ENCODE data around the gene PGD.

The PGD gene

DNA sequence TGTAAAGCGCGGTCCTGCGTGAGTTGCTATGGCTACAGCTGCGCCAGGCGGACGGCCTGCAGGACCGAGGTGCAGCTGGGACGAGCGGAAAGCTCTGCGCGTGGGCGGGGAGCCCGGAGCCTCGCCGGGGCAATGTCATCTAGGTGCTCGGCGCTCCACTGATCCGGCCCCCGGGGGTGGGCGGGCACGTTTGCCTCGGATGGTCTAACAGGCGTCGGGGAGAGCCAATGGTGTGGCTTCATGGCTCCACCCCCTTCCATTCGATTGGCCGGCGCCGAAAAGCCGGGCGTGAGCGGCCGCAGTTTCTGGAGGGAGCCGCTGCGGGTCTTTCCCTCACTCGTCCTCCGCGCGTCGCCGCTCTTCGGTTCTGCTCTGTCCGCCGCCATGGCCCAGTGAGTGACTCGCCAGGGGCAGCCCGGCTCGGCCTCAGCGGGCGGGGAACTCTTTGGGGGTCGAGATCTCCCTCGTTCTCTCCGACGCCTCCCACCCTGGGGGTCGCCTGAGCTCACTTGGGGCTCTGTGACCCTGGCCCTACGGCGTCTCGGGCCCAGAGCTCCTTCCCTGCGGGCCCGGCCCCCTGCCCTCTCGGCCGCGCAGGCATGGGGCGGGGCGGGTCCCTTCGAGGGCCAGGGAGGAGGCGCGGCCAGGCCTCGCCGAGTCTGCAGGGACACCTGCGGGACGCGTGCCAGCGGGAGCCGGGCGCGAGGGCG lies at the start of gene PGD:
Gene PGD, plus strand, starts transcription at position 331 of the 710 bp plus-strand sequence. Its CDS starts 54 bp downstream, at position 385.
- peak; percentile 83 to 99 (median 97) for DNase-seq

DNA sequence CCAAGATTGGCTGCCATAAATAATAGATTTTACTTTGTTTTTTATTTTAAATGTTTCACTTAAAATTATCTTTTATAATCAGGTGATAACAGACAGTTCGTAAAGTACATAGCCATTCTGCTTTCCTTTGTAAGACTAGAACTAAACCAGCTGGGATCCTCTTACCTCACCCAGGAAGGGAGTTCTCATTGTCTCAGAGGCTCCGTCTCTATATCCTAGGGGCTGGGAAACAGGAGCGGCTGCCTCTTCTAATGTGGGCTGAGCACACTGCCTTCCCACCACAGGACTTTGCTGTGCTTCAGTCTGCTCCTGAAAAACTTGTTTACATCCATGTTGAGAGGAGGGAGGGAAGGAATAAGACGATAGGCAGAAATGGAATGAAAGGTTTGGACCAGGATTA lies 45.6 kb upstream of the PGD start:
- no peak for DNase-seq

DNA sequence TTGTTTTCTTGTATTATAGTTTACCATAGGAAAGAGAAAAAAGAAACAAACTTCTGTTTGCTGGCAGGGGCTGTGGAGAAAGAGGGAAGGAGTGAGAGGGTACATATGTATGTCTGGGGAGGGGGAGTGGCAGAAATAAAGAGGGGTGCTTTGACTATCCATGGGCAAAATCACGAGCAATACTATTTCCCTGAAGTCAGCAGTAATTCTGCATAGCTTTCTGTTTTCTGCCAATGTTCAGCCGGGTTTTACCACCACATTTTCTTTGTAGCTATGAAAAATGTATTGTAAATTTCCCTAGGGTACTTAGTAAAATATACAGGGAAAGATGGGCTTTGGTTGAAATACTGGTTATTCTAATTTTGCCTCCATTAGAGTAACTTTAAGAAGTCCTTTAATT lies 45.2 kb upstream of the PGD start:
- no peak for DNase-seq

DNA sequence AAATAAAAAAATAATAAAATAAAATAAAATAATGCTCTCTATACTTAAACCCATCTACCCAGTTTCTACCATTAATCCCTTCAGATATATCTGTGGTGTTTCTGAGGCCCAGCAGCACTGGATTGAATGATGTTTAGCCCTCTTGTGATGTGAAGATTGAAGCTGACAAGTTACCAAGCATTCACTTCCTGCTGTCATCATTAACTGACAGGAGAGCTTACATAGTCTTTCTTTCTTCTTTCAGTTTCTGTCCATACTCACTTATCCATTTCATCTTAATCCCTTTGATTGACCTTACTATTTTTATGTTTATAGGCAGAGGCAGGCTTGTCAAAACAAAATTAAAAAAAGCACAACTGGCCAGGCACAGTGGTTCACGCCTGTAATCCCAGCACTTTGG lies 38.8 kb upstream of the PGD start:
- DNase-seq = no peak

DNA sequence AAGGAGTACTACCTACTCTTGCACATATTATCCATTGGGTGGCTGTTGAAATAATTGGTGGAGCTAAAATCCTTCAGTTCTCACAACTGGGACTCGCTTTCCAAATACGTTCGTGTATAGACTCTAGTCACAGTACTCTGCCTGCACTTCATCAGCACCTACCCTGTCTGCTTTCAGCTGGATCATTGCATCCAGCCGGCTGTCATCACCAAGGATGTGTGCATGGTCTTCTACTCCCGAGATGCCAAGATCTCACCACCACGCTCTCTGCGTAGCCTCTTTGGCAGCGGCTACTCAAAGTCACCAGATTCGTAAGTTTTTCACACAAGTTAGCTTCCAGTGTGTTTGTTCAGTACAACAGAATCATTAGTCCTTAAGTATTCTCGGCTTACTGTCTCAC lies 37.3 kb upstream of the PGD start:
- no peak for DNase-seq

DNA sequence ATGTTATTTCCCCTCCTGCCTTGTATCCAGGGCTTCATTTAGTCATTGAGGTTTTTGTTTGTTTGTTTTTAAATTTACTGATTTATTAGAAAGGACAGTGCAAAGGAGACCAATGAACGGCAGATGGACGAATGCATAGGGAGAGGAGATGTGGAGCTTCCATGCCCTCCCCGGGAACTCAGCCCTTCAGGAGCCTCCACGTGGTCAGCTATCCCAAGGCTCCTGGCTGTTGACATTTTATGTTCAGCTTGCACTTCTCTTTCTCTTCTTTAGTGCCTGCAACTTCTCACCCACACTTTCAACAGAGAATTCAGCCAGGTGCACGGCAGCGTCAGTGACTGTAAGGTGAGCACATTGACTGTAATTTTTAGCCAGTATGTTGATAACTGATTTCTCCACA lies 30.7 kb upstream of the PGD start:
- DNase-seq = no peak

DNA sequence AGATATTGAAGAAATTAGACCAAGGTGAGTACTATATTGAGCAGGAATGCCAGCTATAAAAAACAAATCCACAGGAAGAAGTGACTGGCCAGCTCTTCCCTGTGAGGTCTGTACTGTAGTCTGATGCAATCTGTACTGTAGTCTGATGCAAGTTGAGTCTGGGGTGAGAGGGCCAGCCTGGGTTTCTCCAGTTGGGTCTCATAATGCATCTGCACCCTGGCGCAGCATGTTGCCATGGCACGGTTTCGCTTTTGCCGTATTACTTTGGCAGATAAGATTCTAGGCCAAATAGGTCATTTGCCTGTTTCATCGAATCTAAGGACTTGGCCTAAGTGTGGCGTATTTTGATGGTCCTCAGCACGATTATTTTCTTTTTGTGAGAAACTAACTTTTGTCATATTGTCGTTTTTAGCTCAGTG lies 24.4 kb upstream of the PGD start:
- no peak for DNase-seq

DNA sequence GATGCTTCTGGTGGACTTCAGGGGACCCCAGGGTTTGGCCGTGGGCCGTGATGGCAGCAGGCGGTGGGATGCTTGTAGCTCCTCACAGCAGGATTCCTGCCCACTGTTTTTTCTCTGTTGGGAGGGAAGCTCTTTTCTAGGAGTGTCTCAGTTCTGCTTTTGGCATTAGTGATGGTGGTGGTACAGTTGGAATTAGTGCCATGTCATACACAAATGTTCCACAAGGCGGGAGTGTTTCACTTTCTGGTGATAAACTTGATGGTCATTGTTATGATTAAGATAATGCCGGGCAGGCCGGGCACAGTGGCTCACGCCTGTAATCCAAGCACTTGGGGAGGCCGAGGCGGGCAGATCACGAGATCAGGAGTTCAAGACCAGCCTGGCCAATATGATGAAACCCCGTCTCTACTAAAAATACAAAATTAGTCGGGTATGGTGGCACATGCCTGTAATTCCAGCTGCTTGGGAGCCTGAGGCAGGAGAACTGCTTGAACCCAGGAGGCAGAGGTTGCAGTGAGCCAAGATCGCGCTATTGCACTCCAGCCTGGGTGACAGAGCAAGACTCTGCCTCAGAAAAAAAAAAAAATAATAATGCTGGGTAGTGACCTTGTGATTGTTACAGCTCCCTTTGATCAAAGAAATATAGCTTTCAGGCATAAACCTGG lies 21.4 kb upstream of the PGD start:
- DNase-seq = peak in 40 of 58 donors; percentile 5 to 71 (median 29)

DNA sequence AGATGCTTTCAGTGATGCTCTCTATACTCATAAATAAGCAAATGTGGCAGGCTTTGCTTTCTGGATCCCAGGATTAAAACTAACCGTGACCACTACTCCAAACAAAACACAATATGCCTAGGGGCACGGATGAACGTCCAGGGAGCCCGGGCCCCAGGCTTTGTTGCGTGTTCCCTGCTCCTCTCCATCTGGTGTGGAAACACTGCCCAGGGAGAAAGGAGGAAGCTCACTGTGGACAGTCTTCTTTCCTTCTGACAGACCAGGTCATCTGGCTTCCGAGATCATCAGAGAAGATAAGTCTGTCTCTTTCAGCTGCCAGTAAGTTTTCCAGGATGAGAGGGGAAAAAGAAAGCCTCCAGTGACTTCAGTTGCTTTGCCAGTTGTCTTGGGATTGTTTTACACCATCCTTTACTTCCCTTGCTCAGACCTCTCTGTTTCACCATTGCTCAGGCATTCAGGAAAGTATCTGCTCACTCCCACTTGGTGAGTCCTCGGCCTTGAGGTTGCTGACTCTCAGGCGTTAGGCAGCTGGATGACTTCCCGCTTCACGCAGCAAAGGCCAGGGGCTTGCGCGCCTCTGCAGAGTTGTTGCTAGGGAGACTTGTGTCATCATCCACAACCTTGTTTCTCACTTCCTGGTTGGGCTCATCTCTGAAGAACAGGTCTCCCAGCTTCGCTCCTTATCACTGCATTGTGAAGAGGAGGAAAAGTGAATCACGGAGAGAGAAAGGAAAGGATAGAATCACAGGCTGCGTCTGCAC lies 20.6 kb upstream of the PGD start:
- DNase-seq = peak in 15 of 58 donors; percentile 4 to 38 (median 17)

DNA sequence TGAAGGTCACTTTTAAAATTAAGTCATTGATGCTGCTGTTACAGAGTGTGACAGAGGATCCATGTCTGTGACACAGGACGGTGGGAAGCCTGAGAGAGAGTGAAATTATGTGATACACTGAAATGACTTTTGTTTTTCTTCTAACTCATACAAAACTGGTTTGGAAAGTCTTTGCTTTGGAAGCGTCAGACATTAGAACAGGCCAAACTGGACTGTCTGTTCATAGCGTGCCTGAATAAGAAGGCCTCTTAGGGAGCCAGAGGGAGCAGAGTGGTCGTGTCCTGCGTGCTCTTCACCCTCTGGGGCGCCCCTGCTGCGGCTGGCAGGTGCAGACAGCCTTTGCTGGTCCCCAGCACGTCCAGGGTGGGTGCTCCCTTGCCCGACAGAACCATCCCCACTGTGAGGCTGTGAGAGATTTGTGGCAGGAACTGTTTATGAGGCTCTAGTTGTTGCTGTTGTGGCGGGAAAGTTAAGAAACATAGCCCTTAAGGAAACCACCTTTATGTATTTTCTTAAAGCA lies 19.7 kb upstream of the PGD start:
- no peak for DNase-seq

DNA sequence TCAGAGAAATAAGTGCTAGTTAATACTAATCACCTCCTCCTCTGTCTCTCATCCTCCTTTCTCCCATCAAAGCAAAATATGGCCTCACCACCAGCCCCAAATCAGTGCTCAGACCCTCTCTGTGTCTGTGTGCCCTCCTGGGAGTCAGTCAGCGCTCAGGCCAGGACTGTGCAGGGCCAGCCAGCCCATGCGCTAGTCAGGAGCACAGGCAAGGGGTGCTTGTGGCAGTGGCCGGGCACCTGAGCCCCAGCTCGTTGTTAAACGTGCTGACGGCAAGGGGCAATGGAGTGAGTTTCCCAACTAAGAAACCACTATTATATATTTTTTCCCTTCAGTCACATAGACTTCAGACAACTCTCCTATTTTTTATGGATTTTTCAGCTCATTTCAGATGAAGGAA lies 19.2 kb upstream of the PGD start:
- DNase-seq = no peak

DNA sequence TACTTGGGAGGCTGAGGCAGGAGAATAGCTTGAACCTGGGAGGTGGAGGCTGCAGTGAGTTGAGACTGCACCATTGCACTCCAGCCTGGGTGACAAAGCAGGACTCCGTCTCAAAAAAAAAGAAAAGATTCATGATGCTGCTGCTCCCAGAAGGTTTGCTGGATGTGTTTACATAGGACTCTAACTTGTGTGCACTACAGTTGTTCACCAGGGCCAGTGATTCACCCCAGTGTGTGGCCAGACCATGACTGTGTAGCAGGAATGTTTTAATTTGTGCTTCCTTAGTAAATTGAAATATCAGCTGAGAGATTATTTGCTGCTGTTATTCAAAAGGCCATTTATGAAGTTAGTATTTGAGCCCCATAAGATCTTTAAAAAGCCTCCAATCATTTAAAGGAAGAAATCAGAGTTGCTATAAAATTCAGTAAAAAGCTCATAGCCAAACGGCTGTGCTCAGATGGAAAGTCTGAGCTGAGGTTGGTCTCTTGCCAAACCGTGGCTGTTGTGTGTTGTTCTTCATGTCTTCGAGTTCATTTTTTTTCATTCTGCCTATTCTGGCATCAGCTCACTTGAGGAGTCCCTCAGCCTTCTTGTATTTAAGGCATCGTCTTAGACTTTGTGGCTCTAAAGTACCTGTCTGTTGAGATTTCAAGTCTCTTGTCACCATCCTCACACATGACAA lies 18.1 kb upstream of the PGD start:
- peak in 21 of 58 donors; percentile 2 to 44 (median 9) for DNase-seq

DNA sequence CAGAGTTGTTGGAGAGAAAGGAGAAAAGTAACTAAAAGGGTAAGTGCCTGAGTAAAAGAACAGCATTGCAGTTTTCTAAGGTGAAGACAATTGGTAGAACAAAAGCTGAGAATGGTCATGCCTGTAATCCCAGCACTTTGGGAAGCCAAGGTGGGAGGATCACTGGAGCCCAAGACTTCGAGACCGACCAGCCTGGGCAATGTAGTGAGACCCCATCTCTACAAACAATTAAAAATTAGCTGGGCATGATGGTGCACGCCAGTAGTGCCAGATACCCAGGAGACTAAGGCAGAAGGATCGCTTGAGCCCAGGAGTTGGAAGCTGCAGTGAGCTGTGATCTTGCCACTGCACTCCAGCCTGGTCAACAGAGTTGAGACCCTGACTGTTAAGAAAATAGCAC lies 15.2 kb upstream of the PGD start:
- no peak for DNase-seq

DNA sequence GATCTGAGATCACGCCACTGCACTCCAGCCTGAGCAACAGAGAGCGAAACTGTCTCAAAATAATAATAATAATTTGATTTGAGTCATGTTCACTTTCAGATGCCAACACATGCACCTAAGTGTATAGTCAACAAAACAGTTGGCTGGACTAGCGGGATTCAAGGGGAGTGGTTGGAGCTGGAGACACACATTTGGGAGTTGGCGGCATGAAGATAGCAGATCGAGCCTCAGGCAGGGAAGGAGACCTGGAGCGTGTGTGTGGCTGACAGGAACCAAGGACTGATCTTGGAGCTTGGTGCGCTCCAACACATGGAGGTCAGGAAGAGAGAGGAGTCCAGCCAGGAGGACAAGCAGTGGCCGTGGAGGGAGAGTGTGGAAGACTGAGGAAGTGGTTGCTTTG lies 14.6 kb upstream of the PGD start:
- no peak for DNase-seq

DNA sequence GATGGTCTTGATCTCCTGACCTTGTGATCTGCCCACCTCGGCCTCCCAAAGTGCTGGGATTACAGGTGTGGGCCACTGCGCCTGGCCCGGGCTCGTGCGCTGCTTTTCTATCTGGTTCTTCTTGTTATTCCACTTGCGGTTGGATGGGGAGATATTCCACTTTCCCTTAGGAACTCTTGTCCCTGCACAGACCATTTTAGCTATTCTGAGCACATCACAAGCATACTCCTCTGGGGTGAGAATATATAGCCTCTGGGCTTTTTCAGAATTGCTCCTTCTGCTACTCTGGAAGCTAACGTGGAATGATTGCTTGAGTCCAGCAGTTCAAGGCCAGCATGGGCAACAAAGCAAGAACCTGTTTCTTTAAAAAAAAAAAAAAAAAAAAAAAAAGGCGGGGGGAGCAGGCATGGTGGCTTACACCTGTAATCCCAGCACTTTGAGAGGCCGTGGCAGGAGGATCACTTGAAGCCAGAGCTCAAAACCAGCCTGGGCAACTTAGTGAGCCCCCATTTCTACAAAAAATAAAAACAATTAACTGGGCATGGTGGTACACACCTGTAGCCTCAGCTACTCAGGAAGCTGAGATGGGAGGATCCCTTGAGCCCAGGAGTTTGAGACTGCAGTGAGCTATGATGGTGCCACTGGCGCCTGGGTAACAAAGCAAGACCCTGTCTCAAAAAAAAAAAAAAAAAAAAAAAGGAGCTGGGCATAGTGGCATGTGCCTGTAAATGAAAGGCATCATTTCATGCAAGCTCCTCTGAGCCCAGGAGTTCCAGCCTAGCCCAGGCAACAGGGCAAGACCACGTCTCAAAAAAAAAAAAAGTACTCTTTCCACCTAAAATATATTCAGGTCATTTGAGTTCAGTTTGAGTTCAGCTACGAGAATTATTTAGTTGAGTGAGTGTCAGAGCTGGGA lies 11.8 kb upstream of the PGD start:
- DNase-seq = no peak

DNA sequence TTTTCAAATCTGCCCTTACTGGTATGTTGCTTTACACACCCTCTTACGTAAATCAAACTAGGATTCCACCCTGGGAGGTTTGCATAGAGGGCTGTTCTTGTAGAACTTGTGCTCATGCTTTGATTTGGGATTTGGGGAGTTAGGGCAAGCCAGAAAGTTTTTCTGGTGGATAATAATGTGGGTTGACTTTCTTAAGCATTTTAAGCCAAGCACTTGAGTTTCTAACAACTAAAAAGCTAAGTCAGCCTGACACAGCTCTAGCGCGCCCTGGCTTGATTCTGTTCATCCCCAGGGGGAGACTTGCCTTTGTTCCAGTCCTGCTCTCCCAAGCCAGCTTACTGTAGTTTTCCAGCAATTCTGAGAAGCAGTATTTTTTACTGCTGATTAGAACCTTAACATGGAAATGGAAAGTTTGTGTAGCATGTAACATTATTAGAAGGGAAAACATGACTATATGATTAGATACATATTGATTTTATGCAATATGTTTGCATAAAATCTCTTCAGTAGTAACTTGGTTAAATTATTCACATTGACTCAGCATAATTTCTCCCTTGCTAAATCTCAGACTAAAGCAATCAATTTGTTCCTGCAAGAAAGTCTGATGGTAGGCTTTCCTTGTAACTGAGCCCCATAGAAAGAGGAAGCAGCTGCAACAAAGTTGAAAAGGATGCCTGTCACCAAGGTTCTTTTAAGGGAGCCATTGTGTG lies 11.0 kb upstream of the PGD start:
- DNase-seq = peak in 15 of 58 donors; percentile 3 to 24 (median 6)

DNA sequence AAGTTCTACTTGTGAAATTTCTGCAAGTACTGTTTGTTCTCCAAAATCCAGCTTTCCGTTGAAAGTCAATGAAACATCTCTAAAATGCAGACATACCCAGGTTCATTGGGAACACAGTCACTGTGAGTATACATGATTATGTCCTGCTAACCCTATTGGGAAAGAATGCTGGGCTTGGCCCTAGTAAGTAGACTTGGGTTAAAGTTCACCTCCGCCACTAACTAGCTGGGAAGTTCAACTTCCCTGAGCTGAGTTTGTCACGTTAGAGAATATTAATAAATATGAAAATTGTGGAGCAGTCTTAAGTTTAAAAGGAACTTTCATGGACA lies 10.5 kb upstream of the PGD start:
- no peak for DNase-seq

DNA sequence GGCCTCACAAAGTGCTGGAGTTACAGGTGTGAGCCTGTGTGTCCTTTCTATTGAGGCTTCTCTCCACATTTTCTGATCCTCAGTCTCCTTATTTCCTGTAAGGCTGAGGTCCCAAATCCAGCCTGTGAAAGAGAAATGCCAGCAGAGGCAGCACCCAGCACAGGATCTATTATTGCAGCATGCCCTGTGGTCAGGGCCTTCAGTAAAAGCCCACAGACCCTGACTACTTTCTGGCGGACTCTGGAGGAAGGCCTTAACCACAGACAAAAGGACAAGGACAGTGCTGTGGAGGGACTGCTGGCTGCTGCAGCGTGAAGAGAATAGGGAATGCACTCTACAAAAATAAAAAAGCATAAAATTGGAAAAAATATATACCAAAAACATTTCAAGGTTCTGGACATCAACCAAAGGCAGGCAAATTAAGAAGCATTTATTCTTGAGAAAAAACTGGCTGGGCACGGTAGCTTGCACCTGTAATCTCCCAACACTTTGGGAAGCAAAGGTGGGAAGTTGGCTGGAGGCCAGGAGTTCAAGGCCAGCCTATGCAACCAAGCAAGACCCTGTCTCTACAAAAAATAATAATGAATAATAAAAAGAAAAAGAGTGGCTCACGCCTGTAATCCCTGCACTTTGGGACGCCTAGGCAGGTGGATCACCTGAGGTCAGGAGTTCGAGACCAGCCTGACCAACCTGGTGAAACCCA lies 9.4 kb upstream of the PGD start:
- no peak for DNase-seq

DNA sequence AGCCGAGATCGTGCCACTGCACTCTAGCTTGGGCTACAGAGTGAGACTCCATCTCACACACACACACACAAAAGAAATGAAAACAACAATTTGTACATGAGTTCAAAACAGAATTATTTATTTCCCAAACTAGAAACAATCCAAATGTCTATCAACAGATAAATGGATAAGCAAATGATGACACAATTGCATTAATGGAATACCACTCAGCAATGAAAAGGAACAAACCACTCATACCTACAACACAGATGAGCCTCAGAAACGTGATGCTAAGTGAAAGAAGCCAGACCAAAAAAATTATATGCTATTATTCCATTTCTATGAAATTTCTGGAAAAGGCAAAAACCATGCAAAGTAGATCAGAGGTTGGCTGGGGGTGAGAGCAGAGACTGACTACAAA lies 2.0 kb upstream of the PGD start:
- DNase-seq = no peak

Measured in anterior cingulate cortex (tissue), 58 donors.